Measurements from ENCODE around the gene FTCD. TPM values are rescaled to one million over a fixed set of nuclear protein-coding genes. Genes with fewer than 3 reads are reported as not detected.

The FTCD gene
- total and polyA plus RNA-seq, 3 donors from 2014 or later, result 49.2 to 63.5 (median 50.5) TPM

DNA sequence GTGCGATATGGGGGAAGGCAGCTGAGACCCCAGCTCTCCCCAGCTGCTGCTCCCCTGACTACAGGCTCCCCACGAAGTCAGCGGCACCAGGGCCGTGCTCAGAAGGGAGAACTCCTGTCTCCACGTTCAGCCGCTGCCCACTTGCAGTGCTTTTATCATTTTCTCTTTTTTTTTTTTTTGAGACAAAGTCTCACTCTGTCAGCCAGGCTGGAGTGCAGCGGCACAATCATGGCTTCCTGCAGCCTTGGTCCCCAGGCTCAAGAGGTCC lies 933 bp upstream of the FTCD start:
- intact Hi-C loops (cut with DNase I; ENCODE audit: low total_unique reads), result no loop called here
- Histone ChIP-seq H3K36me3 (ENCODE audit: low read depth, missing control alignments) (no peaks in the 10 kb centered on the region), H3K27me3 (no peaks in the 10 kb centered on the region), H3K4me3 (no peak overlapping the region), H3K4me1 (peaks cover 22% of the 10 kb centered on the region), H3K27ac (peak overlapping the region in 1 of 2 donors; percentile 88), H3K9me3 (no peaks in the 10 kb centered on the region)
- 71% methylated on average over 7 of the region's 7 CpGs for WGBS, 2 donors
- TF ChIP-seq, protein P1, sequence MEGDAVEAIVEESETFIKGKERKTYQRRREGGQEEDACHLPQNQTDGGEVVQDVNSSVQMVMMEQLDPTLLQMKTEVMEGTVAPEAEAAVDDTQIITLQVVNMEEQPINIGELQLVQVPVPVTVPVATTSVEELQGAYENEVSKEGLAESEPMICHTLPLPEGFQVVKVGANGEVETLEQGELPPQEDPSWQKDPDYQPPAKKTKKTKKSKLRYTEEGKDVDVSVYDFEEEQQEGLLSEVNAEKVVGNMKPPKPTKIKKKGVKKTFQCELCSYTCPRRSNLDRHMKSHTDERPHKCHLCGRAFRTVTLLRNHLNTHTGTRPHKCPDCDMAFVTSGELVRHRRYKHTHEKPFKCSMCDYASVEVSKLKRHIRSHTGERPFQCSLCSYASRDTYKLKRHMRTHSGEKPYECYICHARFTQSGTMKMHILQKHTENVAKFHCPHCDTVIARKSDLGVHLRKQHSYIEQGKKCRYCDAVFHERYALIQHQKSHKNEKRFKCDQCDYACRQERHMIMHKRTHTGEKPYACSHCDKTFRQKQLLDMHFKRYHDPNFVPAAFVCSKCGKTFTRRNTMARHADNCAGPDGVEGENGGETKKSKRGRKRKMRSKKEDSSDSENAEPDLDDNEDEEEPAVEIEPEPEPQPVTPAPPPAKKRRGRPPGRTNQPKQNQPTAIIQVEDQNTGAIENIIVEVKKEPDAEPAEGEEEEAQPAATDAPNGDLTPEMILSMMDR (IDR thresholded peaks at IDR 0.05), result no peak
- TF ChIP-seq POLR2A (IDR thresholded peaks at IDR 0.05), result no peak
- peak; percentile 14 for DNase-seq

DNA sequence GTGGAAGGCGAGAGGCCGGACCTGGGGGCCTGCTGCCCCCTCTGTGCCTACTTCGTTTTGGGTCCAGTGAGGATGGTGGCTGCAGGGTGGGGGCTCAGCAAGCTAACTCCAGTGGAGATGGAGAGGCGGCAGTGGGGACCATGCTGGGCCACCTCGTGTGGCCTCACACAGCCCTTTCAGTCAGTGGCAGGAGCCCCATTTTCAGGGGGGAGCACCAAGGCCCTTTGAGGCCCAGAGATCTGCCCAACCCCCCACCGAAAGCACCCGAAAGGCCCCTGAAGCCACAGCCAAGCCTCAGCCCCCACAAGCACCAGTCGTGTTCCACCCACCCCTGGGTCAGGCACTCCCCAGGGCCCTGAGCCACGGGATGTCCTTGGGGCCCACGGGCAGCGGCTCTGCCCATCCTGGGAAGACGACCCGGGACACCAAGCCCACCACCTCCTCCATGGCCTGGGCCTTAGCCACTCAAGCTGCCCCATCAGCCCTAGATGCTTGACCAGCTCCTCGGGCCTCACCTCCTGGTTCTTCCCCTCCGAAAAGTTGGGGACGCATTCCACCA lies 345 bp downstream of the FTCD start:
- Histone ChIP-seq H3K36me3 (ENCODE audit: low read depth, missing control alignments) (no peaks in the 10 kb centered on the region), H3K9me3 (no peaks in the 10 kb centered on the region), H3K4me3 (no peak overlapping the region), H3K27ac (peak overlapping the region in 1 of 2 donors; percentile 88), H3K4me1 (peaks cover 22% of the 10 kb centered on the region), H3K27me3 (no peaks in the 10 kb centered on the region)
- intact Hi-C loops (cut with DNase I; ENCODE audit: low total_unique reads), result no loop called here
- WGBS, 2 donors, result 80 to 83% methylated on average over 12 to 16 of the region's 16 CpGs
- TF ChIP-seq, protein P1 (IDR thresholded peaks at IDR 0.05), result no peak
- TF ChIP-seq POLR2A (IDR thresholded peaks at IDR 0.05), result no peak
- peak; percentile 12 for DNase-seq

DNA sequence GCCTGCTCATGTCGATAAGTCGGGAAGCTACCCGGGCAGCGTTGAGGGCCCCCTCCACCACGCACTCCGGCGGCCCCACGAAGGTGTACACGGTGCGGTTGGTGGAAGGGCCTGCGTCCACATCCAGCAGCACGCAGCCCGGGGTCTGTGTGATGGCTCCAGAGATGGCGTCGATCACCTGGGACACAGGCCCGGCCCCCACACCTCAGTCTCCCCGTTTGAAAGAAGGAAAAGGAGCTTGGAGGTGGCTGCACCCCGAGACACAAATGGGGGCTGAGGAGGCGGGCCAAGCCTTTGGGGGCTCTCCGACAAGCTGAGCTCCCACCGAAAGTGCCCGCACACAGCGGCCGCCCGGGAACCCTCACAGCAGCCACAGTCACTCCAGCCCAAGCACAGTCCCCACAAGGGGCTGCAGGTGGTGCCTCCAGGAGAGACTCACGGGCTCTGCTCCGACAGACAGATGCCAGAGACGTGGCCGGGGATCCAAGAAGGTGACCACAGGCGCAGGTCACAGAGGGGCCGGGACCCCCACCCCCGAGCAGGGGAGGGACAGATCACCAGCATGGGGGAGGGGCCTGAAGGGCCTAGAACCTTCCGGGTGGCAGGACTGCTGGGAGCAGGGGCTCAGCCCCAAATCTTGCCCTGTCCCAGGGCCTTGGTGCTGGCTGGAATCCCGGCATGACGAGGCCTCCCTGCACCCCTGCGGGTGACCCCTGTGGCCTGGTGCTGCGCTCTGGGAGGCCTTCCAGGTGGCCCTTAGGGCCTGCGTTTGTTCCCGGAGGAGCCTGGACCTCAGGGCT lies 1.0 kb downstream of the FTCD start:
- no peaks in the 10 kb centered on the region for H3K36me3 ChIP-seq (ENCODE audit: low read depth, missing control alignments)
- peak; percentile 13 for DNase-seq
- no peaks in the 10 kb centered on the region for H3K9me3 ChIP-seq
- peak overlapping the region; percentile 84 to 88 for H3K27ac ChIP-seq
- TF ChIP-seq, protein P1 (IDR thresholded peaks at IDR 0.05), result no peak
- TF ChIP-seq POLR2A (IDR thresholded peaks at IDR 0.05), result no peak
- intact Hi-C loops (cut with DNase I; ENCODE audit: low total_unique reads), result no loop called here
- no peak overlapping the region for H3K4me3 ChIP-seq
- H3K4me1 ChIP-seq, result peaks cover 22% of the 10 kb centered on the region
- H3K27me3 ChIP-seq, result no peaks in the 10 kb centered on the region
- WGBS, 2 donors, result 91 to 95% methylated on average over 22 to 39 of the region's 39 CpGs

DNA sequence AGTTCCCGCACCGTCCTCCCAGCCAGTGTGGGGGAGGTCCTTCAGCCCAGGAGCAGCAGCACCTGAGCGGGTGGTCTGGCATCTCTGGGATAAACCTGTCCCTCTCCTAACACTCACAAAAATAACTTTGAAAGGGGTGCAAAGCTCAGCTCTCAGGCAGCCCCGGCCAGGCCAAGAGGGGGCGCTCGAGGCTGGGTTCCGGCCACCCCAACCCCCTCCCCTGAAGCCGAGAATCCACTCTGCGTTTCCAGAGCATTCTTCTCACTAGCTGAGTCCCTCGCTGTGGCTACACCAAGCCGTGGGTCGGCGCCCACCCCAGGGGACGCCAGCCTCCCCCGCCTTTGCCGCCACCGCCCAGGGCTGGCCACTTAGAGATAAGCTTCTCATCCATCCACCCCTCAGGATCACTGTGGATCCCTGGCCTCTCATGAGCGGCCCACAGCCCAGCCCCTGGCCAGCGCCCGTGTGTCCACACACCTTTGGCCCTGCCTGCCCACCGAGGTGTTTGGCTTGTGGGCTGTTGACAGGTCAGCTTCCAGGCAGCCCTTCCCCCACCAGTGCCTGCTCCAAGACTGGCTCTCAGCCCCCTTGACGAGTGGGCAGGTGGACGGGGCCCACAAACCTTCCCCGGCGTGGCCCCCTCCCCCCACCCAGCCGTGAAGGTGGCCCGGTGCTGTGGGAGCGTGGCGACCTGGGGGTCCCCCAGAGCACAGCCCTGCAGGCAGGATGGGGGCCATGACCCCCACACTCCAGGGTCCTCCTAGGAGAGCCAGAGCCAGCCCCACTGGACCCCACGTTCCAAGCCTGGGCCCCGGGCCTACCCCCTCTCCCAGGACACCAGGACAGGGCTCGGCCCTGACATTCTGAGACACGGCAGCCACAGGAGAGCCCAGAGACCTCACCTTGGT lies 1.9 kb downstream of the FTCD start:
- peak overlapping the region; percentile 84 to 88 for H3K27ac ChIP-seq
- intact Hi-C loops (cut with DNase I; ENCODE audit: low total_unique reads), result no loop called here
- H3K4me3 ChIP-seq, result no peak overlapping the region
- H3K36me3 ChIP-seq (ENCODE audit: low read depth, missing control alignments), result no peaks in the 10 kb centered on the region
- H3K9me3 ChIP-seq, result no peaks in the 10 kb centered on the region
- DNase-seq, result peak; percentile 73
- TF ChIP-seq POLR2A (IDR thresholded peaks at IDR 0.05), result no peak
- TF ChIP-seq, protein P1 (IDR thresholded peaks at IDR 0.05), result peak; percentile 44 to 73 (median 71)
- no peaks in the 10 kb centered on the region for H3K27me3 ChIP-seq
- 54% methylated on average over 33 of the region's 33 CpGs; no CpG with 5 or more reads in 1 of the 2 donors for WGBS, 2 donors
- H3K4me1 ChIP-seq, result peaks cover 22% of the 10 kb centered on the region
